HG03469 (cell line): Measurements from ENCODE around the gene ZNHIT6.

Experiments
- ATAC-seq: cut with Tn5 transposase; IDR thresholded peaks from one replicate; pipeline ENCODE4 v1.9.1; 2021; ENCODE audit warnings: mild to moderate bottlenecking, moderate library complexity, moderate number of reproducible peaks; ENCODE audit not compliant: unreplicated experiment

Gene ZNHIT6

DNA sequence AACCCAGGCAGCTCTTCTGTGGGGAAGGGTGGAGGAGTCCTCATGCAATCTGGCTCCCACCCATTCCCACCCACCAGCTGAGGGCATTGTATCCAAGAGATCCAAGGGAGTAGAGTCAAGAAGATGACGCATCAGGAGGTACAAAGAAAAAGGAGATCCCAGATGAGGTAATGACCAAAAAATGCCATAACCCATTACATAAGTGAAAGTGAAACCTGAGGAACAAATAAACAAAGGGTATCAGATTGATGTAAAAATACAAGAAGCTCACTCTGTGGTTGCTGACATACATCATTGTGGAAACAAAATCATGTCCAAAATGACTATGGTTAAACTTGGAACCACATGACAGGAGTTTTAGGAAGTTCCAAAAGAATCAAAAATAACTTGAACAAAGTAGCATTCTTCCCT lies 85.2 kb downstream of the ZNHIT6 start:
- no peak for ATAC-seq

DNA sequence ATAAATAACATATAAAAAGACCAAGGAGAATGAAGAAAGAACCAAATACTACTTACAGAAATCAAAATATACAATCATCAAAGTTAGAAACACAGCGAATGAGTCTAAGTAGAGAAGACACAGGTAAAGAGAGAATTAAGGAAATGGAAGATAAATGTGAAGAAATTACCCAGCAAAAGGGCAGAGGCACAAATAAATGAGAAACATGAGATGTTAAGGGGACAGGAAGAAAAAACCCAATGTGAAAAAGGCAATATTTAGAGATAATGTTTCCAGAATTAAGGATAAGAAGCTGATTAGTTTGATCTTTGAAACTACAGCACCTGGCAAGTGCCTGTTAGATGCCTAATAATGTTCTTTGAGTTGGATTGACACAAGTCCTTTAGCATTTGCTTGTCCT lies 86.8 kb downstream of the ZNHIT6 start:
- no peak for ATAC-seq

DNA sequence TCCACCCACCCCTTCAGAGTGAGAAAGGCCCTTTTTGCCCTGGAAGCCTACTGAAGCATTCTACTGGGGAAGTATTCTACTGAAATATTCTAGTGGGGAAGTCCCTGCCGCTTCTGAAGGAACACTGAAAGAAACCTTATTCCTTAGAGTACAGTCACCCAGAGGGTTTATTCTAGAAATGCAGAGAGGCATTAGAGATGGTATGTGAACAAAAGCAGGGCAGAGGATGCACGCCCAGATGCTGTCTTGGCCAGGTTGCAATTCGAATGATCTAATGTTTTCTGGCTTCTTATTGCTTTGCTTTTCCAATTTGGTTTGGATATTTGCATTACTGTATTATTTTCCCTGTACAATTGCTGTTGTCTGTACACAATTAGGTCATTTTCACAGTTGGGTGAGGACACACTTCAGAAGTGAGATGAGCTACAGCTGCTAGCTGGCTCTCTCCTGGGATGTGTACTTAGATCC lies 90.6 kb downstream of the ZNHIT6 start:
- ATAC-seq = peak; percentile 54

DNA sequence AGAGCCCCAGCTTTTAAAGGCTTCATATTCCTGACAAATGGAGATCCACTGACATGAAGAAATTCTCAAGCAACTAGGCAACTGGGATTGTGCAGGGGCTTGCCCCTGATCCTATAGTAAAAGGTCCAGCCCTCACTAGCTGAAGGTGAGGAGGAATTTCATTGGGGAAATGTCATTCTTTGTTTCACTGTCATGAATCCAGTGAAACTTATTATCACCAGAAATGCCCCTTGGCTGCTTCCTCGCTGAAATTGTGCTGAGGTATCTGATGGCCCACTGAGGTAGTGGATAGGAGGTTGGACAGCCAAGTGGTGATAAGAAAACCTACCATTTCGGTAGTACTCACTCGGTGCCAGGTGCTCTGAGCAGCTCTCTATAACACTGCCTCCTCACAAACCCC lies 91.5 kb downstream of the ZNHIT6 start:
- no peak for ATAC-seq

DNA sequence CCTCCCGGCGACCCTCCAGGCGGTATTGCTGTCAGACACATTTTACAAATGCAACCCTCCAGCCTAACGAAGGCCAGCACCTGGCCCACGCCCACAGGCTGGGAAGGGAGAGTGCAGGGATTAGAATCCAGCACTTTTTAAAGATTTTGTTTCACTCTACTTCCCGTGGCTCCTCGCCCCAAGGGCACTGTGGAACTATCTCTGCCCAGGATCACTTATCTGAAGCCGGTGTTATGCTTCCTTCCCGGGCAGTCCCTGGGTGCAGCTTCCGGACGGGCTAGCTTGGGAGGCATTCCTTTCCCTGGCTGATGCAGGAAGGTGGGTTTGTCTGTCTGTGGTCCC lies 91.9 kb downstream of the ZNHIT6 start:
- ATAC-seq = no peak

DNA sequence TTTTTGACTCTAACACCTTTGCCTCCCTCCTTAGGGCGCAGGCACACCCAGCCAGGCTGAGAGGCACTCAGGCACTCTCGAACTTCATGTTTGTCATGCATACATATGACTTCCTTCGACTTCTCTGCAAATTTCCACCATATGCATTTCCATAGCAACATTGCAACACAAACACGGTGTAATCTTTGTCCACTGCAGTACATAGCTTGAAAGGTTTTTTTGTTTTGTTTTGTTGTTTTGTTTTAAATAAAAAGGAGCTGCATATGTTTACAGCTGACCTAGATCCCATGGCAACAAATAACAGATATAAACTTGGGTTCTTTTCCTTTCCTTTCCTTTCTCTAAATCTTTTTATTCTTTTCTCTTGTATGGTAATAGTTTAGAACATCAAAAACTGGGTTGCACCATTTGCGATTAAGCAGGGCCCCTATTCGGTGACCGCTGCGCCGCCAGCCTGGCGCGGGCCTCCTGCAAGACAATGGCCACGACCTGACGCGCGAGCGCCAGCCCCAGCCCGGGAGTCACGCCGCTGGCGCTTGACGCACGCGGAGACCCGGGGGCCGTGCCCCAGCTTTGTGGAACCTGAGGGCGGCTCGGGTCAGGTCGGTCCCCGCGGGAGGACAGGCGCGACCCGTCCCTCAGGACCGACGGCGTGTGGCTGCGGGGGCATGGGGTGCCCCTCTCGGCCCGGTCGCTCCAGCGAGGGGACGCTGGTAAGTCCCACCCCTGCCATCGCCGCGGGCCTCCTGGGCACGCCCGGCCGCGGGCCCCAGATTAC lies 92.5 kb downstream of the ZNHIT6 start:
- ATAC-seq = no peak

DNA sequence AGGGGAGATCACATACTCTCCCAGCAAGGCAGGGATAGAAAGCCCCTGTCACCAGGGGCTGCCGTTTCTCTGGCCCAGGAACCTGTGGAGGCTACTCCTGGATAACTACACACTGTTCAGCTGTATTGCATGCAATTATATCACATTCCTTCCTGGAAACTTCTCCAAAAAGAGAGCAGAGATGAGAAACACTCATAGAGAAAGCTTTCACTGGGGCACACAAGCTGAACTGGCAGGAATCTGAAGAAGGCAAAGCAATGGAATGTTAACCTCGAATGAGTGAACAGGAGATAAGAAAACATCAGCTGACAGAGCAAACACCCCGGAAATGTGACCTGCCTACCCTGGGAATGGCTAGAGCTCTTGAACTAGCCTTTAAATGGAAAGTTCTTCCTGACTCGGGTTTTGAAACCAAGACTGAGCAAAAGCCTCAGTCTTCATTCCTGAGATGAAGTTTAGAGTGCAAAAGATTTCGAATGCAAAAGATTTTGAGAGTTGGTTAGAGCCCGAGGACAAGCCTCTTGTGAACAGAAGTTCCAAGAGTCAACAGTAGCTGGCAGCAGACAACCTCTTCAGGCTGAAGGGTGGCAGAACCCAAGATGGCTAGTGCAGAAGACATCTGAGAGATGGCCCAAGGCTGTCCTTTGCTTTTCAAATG lies 95.4 kb downstream of the ZNHIT6 start:
- ATAC-seq = no peak

DNA sequence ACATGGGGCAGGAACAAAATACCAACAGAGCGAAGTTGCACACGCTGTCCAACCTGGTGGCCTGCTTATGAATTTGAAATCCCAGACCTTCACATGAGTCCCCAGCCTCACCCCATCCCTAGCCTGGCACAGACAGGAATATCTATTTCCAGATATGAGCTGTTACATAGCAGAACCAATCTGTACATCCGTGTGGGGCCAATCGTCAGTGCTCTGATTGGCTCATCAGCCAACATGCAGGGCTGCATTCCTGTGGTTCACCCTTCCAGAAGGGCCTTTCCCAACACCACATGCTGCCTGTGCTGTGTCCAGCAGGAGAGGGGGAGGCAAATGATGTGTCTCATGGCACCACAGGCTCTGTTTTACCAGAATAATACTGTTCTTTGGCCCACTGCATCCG lies 96.4 kb downstream of the ZNHIT6 start:
- ATAC-seq = no peak

DNA sequence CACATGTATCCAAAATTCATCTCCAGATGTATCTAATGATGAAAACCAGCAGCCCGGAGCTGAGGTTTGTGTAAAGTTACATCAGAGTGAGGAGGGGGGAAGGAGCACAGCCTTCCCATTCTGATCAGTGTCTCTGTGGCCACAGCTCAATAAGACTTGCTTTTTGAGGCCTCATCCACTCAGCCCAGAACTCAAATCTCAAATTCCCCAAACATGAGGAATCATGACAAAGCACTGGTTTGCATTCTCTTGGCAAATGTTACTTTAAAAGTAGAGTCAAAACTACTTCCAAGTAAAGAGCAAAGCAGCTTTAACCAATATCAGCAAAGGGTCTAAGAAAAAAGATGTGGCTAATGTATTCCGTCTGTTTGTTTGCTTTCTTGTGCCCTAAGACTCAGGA lies 96.8 kb downstream of the ZNHIT6 start:
- ATAC-seq = no peak

DNA sequence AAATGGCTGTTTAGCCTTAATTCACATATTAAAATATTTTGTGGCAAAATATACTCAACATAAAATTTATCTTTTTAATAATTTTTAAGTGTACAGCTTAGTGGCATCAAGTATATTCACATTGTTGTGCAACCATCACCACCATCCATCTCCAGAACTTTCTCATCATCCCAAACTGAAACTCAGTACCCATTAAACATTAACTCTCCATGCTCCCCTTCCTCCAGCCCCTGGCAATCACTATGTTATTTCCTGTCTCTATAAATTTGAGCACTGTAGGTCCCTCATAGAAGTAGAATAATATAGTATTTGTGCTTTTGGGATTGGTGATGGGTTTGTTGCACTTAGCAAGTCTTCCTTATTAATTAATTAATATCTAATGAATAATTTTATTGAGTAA lies 98.3 kb downstream of the ZNHIT6 start:
- no peak for ATAC-seq

DNA sequence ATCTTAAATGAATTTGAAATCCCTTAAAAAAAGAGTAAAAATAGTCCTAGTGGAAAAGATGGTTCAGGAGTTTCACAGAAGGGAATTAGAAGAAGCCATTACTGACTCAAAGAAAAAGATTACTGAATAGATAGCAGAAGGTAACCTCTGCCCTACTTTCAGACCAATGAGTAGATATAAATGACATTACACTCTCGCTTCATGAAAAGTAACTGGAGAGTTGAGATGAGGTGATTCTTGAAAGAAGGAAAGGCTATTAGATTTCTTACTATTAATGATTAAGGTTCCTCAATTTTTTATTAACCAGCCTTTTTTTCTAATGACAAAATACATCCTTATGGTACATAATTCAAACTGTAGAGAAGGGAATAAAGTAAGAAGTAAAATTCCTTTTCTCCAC lies 99.4 kb downstream of the ZNHIT6 start:
- ATAC-seq = no peak

DNA sequence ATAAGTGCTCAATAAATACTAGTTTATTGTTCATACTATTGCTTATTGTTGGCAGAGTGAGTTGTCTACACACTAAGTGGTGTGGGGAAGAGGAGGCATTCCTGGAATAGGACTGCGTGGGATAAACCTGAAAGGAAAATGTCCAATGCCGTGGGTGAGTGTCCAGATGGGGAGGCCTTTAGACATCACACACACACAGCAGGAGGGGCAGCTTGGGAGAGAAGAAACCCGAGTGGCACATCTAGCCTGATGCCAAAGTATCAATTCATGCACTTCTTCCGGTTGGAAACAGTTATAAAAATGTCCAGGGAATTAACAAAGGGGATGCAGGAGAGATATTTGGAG lies 100.3 kb downstream of the ZNHIT6 start:
- no peak for ATAC-seq

DNA sequence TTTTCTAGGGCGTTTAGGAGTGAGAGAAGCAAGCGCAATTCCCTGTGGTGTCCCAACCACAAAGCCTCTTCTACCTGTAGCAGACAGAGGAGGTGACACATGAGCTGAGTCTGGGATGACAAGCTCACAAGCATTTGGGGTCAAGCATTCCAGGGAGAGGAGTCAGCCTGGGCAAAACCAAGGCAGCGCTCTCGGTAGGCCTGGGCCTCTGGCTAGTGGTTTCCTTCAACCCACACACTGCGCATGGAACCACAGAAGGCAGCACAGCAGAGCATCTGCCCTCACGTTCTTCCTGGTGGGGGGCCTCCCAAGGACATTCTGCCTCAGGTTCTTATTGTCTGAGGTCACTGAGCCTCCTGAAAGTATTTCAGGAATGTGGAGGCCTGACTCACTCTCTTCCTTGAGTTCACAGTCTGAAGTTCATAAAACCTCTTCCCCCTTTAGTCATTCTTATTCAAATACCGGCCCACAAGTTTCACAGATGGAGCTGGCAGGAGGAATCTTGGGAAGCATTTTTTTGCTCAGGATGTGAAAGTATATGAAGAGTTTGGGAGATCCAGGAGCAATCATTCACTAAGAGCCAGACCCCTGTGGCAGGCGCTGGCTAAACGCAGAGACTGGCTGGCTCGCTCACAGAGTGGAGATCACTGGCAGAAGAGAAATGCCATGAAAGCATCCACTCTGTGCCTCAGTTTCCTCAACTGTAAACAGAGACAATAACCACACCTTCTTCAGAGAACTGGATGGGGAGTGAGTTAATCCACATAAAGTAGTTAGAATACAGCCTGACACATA lies 100.9 kb downstream of the ZNHIT6 start:
- ATAC-seq = no peak

DNA sequence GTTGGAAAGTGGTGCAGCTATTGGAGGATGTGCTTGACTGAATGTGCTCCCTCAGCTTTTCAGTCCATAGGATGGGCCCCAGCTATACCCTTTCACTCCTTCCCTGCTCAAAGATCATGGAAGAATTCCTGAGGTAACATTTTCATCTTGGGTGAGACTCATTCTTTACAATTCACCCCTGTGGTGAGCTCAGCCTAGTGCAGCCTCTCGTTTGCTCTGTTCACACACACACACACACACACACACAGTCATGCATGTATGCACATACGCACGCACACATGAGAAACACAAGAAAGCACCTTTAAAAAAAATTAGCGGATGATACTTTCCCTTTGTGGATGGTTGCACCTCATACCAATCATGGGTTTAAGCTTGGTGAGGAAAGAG lies 101.8 kb downstream of the ZNHIT6 start:
- ATAC-seq = no peak

DNA sequence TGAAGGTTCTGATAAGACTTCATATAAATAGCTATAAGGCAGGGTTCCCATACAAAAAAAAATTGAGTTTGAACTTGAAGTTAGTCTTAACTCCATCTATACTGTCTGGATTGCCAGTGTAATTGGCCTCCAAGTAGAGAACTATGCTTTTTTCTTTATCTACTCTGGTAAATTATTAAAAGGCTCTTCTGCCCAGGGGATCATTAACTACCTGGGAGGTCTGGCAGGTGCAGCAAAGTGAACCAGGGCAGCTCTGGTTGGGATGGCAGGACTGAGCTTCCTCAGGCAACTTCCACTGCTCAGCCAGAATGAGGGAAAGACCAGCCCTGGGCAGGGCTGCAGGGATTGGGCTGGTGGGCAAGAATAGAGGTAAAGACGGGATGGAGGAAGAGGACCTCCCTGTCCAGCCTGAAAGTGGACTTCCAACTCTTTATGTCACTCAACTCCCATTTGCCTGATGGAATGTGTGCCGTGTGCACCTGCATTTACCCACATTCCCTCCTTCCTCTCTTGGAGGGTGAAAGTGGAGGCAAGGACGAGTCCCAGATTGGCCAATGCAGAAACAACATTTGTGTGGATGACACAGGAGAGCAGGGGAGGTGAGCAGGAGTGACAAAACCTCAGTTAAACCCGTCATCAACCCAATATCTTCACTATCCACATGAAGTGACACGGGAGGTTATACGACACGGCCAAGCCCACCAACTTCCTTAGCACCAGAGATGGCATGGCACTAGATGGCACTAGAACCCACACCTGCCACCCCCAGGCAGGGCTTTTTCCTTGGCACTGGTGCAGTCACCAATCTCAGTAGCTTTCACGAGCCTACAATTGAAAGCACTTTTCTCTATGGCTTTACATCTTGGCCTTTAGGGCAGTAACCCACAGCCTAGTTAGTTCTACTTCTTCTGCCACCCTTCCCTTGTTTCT lies 102.5 kb downstream of the ZNHIT6 start:
- ATAC-seq = no peak

DNA sequence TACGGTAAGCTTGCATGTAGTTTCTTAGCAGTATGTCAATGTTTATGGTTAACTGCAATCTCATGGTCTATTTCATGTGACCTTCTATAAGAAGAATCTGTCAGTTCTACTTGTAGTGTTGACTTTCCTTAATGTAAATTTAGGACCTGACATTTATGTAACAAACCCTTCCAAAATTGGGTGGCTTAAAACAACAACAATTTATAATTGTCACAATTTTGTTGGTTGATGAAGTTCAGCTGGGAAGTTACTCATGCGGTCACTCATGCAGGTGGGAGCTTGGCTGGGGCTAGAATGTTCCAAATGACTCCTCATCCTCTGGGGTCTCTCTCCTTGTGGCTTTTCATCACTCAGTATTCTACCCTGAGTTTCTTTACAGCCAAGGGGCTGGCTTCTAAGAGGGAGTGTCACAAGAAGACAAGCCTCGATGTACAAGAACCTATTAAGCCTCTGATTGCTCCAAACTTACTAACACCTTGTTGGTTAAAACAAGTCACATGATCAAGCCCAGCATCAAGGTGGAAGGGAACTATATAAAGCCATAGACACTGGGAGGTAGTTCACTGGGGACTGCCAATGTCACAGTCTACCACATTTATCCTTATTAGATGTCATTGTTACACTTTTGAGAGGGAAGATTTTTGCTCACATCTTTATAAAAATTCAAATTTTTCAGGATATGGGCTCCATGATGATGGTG lies 103.8 kb downstream of the ZNHIT6 start:
- no peak for ATAC-seq

DNA sequence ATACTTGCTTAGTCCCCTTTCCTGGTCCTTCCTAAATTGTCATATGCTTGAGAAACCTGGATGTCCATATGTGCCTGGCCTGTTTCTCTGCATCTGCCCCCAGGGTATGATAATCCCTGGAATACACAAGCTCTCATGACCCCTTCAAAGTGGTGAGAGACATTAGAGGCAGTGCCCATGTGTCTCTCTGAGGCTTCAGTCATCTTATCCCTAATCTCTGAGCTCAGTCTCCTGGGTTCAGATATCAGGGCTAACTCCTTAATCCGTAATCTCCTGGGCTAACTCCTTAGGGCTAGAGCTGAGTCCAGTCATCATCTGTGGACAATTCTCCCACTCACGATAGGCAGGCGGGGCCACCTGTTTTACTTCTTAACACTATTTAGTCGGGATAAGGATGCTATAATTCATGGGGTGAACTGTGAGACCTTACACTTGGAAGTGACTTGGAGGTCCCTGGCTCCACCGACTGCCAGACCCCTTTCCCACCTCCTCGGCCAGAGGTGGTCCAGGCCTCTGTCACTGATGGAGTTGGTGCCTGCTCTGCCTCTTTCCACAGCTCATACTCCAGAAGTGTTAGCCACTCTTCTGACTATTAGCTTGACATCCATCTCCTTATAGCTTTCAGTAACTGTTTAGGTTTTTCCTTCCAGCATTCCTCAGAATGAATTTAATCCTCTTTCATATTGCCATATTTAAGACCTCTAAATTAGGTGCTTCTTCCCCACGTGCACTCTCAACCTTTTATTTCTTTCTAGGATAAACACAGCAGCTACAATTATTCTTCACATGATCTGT lies 105.0 kb downstream of the ZNHIT6 start:
- no peak for ATAC-seq

DNA sequence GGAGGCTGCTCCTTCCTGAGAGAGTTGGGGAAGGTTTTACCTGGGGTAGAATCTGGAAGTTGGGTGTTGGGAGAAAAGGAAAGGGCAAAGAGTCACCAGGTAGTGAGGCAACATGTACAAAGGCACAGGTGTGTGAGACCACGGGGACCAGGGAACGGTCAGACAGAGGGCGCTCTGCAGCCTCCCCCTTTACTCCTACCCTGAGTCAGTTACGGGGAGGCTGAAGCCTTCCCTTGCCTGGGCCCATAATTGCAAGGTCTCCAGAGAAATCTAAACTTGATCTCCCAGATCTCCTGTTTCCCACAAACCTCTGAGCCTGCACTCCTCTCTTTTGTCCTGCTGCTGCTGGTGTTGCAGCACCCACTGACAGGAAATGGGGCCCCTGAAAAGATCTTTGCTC lies 105.7 kb downstream of the ZNHIT6 start:
- no peak for ATAC-seq

DNA sequence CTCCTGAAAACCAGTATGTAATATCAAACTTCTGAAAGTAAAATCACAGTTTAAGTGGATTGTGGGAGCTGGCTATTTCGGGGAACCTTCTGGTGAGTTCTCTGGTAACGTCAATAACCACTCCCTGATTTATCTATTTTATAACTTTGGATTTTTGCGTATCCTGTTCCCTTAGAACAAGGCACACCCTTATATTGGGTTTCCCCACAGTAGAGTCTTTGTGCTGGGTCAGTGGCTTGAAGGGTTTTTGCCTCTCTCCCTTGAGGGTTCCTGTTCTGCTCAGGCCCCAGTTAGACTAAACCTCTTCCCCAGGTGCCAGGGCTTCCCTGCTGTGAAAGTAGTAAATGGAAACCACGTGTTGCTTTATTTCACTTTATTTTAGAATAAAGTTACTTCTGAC lies 106.3 kb downstream of the ZNHIT6 start:
- ATAC-seq = no peak

DNA sequence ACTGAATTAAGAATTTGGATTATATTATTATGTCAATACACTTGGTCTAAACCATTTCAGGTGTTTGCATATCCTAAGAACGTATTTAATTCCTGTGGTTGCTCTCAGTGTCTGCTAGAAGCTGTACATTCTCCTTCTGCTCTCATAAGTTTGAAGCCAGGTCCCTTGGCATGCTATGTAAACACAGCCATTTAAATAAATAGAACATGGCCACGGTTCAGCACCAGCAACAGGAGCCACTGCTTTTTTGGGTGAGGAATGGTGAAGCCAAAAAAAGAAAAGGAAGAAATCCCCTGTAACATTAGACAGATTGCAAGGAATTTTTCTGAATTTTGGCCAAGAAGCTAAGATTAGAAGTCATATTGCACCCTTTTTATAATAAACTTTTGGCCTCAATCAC lies 108.6 kb downstream of the ZNHIT6 start:
- no peak for ATAC-seq
